Measurements from ENCODE around the gene EPB41L4B.

- no peak for TF ChIP-seq CTCF (IDR thresholded peaks at IDR 0.05; ENCODE audit: low read depth, low read length)
- no peak for TF ChIP-seq MYC (IDR thresholded peaks at IDR 0.05; ENCODE audit: low read depth, low read length)
- no peak for TF ChIP-seq POLR2A (IDR thresholded peaks at IDR 0.05; ENCODE audit: extremely low read depth, insufficient read length)
Measured at GRCh38 chr9:109156708-109157107, 164.2 kb downstream of the EPB41L4B start.

Measured in NB4 (cell line).